ENCODE measurements around the gene ADGRV1.

DNA sequence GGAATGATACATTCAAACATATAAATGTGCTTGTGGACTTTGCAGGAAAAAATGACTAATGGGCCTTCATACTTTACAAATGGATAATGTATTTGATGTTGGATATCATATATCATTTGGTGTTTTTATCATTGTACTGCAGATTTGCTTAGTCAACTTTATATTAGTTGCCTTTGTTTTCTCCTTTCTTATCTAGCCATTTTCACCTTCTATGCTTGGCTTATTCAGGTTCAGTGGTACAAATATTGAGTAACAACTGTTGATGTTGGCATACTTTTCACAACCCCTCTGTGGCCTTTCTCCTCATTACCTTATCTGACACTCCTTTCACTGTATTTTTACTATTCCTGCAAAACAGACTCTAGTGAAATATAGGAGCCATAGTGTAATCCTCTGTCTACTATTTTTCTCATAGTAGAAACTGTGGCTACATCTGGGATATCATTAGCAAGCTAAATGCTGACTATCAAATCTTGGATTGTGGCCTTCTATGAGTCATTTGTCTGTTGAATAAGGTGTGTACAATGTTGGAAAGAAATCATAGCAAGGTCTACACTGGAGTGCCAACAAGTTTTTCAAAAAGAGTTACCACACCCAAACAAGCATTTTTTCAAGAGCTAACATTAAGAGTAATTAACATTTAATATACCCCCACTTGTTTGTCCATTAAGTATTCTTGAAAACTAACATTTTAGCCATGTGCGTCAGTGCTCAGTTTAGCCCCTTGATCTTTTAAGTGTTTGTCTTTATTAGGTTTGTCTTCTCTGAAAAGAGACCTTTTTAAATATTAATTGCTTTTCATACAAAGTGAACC lies 330.1 kb downstream of the ADGRV1 start:
- TF ChIP-seq, protein P1, sequence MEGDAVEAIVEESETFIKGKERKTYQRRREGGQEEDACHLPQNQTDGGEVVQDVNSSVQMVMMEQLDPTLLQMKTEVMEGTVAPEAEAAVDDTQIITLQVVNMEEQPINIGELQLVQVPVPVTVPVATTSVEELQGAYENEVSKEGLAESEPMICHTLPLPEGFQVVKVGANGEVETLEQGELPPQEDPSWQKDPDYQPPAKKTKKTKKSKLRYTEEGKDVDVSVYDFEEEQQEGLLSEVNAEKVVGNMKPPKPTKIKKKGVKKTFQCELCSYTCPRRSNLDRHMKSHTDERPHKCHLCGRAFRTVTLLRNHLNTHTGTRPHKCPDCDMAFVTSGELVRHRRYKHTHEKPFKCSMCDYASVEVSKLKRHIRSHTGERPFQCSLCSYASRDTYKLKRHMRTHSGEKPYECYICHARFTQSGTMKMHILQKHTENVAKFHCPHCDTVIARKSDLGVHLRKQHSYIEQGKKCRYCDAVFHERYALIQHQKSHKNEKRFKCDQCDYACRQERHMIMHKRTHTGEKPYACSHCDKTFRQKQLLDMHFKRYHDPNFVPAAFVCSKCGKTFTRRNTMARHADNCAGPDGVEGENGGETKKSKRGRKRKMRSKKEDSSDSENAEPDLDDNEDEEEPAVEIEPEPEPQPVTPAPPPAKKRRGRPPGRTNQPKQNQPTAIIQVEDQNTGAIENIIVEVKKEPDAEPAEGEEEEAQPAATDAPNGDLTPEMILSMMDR (IDR thresholded peaks at IDR 0.05), result no peak
- no peak for TF ChIP-seq POLR2A (IDR thresholded peaks at IDR 0.05)
- TF ChIP-seq POLR2AphosphoS5 (IDR thresholded peaks at IDR 0.05), result peak in 2 of 3 donors; percentile 43 to 46

Measured in stomach (tissue), 4 donors.